ENCODE measurements around the gene SERPINF2. TPM values are rescaled to one million over a fixed set of nuclear protein-coding genes. Genes with fewer than 3 reads are reported as not detected.

SERPINF2 gene
- total and polyA plus RNA-seq, 8 donors, result 2.6 to 32.6 (median 3.5) TPM

GRCh38 chr17:1800240-1800639, 57.6 kb downstream of the SERPINF2 start:
- DNase-seq (no peak), ATAC-seq (no peak)
- H3K9me3 ChIP-seq, result no peaks in the 10 kb centered on the region
- H3K27me3 ChIP-seq, result no peaks in the 10 kb centered on the region
- no peaks in the 10 kb centered on the region for H3K4me1 ChIP-seq
- no peak overlapping the region for H3K4me3 ChIP-seq
- H3K36me3 ChIP-seq, result peaks cover 0 to 50% of the 10 kb centered on the region in 2 donors
- intact Hi-C loops (cut with DNase I), result no loop called here
- H3K27ac ChIP-seq, result no peak overlapping the region
- TF ChIP-seq, protein P1, sequence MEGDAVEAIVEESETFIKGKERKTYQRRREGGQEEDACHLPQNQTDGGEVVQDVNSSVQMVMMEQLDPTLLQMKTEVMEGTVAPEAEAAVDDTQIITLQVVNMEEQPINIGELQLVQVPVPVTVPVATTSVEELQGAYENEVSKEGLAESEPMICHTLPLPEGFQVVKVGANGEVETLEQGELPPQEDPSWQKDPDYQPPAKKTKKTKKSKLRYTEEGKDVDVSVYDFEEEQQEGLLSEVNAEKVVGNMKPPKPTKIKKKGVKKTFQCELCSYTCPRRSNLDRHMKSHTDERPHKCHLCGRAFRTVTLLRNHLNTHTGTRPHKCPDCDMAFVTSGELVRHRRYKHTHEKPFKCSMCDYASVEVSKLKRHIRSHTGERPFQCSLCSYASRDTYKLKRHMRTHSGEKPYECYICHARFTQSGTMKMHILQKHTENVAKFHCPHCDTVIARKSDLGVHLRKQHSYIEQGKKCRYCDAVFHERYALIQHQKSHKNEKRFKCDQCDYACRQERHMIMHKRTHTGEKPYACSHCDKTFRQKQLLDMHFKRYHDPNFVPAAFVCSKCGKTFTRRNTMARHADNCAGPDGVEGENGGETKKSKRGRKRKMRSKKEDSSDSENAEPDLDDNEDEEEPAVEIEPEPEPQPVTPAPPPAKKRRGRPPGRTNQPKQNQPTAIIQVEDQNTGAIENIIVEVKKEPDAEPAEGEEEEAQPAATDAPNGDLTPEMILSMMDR (IDR thresholded peaks at IDR 0.05), result no peak

DNA sequence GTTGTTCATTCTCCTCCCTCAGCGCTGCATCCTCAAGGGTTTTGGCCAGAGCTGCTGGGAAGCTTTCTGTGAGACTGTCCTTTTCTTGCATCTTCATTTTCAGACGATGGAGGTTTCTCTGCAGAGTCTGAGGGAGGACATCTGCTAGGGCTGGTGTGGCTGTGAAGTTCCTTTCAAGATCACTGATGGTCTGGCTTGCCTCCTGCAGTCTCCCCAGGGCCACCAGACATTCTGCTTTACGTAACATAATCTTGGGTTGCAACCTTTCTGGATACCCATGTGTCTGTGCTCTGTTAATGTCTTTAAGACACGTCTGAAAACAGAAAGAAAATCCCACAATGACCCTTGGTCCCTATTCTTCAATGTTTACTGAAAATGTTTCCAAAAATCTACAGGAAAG, 58.0 kb downstream of the SERPINF2 start:
- Histone ChIP-seq H3K27me3 (no peaks in the 10 kb centered on the region), H3K4me3 (no peak overlapping the region), H3K27ac (no peak overlapping the region), H3K4me1 (no peaks in the 10 kb centered on the region), H3K9me3 (no peaks in the 10 kb centered on the region), H3K36me3 (peaks cover 0 to 50% of the 10 kb centered on the region in 2 donors)
- intact Hi-C loops (cut with DNase I), result no loop called here
- TF ChIP-seq, protein P1 (IDR thresholded peaks at IDR 0.05), result no peak
- DNase-seq (no peak), ATAC-seq (no peak)

DNA sequence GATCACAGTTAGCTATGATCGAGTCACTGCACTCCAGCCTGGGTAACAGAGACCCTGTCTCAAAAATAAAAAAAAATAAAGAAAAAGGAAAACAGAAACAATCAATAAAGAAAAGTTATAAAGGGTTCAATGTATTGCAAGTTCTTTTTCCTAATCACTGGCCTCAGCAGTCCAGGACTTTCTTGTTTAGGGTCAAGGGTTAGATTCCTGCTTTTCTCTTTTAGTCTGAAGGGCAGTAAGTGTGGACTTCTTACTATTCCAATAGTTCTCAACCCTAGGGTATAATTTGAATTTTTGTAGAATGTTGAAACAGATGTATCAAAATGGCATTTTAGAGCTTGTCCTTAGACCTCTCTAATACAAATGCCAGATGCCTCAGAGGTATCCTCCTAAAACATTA, 59.8 kb downstream of the SERPINF2 start:
- DNase-seq, result no peak
- H3K4me1 ChIP-seq, result no peaks in the 10 kb centered on the region
- no peaks in the 10 kb centered on the region for H3K27me3 ChIP-seq
- no peak for ATAC-seq
- TF ChIP-seq, protein P1 (IDR thresholded peaks at IDR 0.05), result no peak
- no peak overlapping the region for H3K27ac ChIP-seq
- no peaks in the 10 kb centered on the region for H3K9me3 ChIP-seq
- peaks cover 0 to 50% of the 10 kb centered on the region in 2 donors for H3K36me3 ChIP-seq
- H3K4me3 ChIP-seq, result no peak overlapping the region
- intact Hi-C loops (cut with DNase I), result no loop called here

- DNase-seq, result no peak
- Histone ChIP-seq H3K27ac (no peak overlapping the region), H3K27me3 (no peaks in the 10 kb centered on the region), H3K4me3 (no peak overlapping the region), H3K9me3 (no peaks in the 10 kb centered on the region), H3K36me3 (peaks cover 0 to 44% of the 10 kb centered on the region in 2 donors), H3K4me1 (no peaks in the 10 kb centered on the region)
- TF ChIP-seq, protein P1 (IDR thresholded peaks at IDR 0.05), result no peak
- intact Hi-C loops (cut with DNase I), result no loop called here
- no peak for ATAC-seq
Observed at GRCh38 chr17:1803280-1803679, 60.6 kb downstream of the SERPINF2 start.

Other genes starting within 250 kb of the SERPINF2 start
- 10 to 100 TPM; 41.9 to 51.1 TPM for gene INPP5K, start 226.3 kb upstream of the SERPINF2 start, total RNA-seq
- gene INPP5K, start 226.3 kb upstream of the SERPINF2 start, polyA plus RNA-seq (ENCODE audit: insufficient read length in 6 of 6), result 10 to 100 TPM; 23.6 to 34.1 (median 26.5) TPM
- 10 to 100 TPM; 64.1 to 96.8 TPM for gene PITPNA, start 180.1 kb upstream of the SERPINF2 start, total RNA-seq
- gene PITPNA, start 180.1 kb upstream of the SERPINF2 start, polyA plus RNA-seq (ENCODE audit: insufficient read length in 6 of 6), result 10 to 100 TPM; 58.4 to 77.7 (median 61.9) TPM
- gene SLC43A2, start 114.0 kb upstream of the SERPINF2 start, total RNA-seq, result 10 to 100 TPM; 53.1 to 87.9 TPM
- gene SLC43A2, start 114.0 kb upstream of the SERPINF2 start, polyA plus RNA-seq (ENCODE audit: insufficient read length in 6 of 6), result 10 to 100 TPM; 25.6 to 30.0 (median 26.5) TPM
- 10 to 100 TPM; 24.8 to 33.0 TPM for gene SCARF1, start 97.1 kb upstream of the SERPINF2 start, total RNA-seq
- gene SCARF1, start 97.1 kb upstream of the SERPINF2 start, polyA plus RNA-seq (ENCODE audit: insufficient read length in 6 of 6), result 10 to 100 TPM; 17.6 to 23.9 (median 19.8) TPM
- gene RILP, start 93.0 kb upstream of the SERPINF2 start, total RNA-seq, result 10 to 100 TPM; 21.2 to 34.7 TPM
- 10 to 100 TPM in 1 of 6 donors, 1 to 10 TPM in 5; 6.3 to 10.1 (median 7.0) TPM for gene RILP, start 93.0 kb upstream of the SERPINF2 start, polyA plus RNA-seq (ENCODE audit: insufficient read length in 6 of 6)
- gene PRPF8, start 58.0 kb upstream of the SERPINF2 start, total RNA-seq, result 100 to 1,000 TPM; 230 to 268 TPM
- gene PRPF8, start 58.0 kb upstream of the SERPINF2 start, polyA plus RNA-seq (ENCODE audit: insufficient read length in 6 of 6), result 100 to 1,000 TPM; 298 to 364 (median 344) TPM
- gene TLCD2, start 32.5 kb upstream of the SERPINF2 start, total RNA-seq, result 10 to 100 TPM in 1 of 2 donors, 1 to 10 TPM in 1; 7.3 to 14.4 TPM
- 10 to 100 TPM in 3 of 6 donors, 1 to 10 TPM in 3; 8.3 to 12.8 (median 10.4) TPM for gene TLCD2, start 32.5 kb upstream of the SERPINF2 start, polyA plus RNA-seq (ENCODE audit: insufficient read length in 6 of 6)
- gene WDR81, start 18.2 kb upstream of the SERPINF2 start, total RNA-seq, result 10 to 100 TPM; 31.8 to 44.2 TPM
- 10 to 100 TPM in 4 of 6 donors, 1 to 10 TPM in 2; 9.3 to 13.5 (median 11.0) TPM for gene WDR81, start 18.2 kb upstream of the SERPINF2 start, polyA plus RNA-seq (ENCODE audit: insufficient read length in 6 of 6)
- 100 to 1,000 TPM; 218 to 224 TPM for gene SERPINF1, start 19.2 kb downstream of the SERPINF2 start, total RNA-seq
- 10 to 100 TPM; 42.4 to 50.4 (median 46.5) TPM for gene SERPINF1, start 19.2 kb downstream of the SERPINF2 start, polyA plus RNA-seq (ENCODE audit: insufficient read length in 6 of 6)
- 10 to 100 TPM; 13.3 to 16.6 TPM for gene SMYD4, start 87.0 kb downstream of the SERPINF2 start, total RNA-seq
- gene SMYD4, start 87.0 kb downstream of the SERPINF2 start, polyA plus RNA-seq (ENCODE audit: insufficient read length in 6 of 6), result 10 to 100 TPM; 17.1 to 24.7 (median 22.7) TPM
- gene RPA1, start 87.1 kb downstream of the SERPINF2 start, total RNA-seq, result 10 to 100 TPM; 73.4 to 80.2 TPM
- 100 to 1,000 TPM; 107 to 150 (median 130) TPM for gene RPA1, start 87.1 kb downstream of the SERPINF2 start, polyA plus RNA-seq (ENCODE audit: insufficient read length in 6 of 6)